Adrenal gland (tissue), 12 donors: ENCODE results near the gene BEND6. TPM values are rescaled to one million over a fixed set of nuclear protein-coding genes. Genes with fewer than 3 reads are reported as not detected.

Source experiments
- DNase-seq, 7 donors: peaks; one replicate each; pipeline ENCODE4 v3.0.0-alpha.2; 2019 to 2020
- H3K27ac ChIP-seq, 5 donors: fragments of 200-600 bp; sonication (generic) in 4 of 5; 1 replicate in 3 of 5; 2 replicates in 2 of 5; pipeline versions ENCODE4 v1.5.1 to v1.8.0; 2016 to 2020; ENCODE audit warnings: mild to moderate bottlenecking in 1 of 5
- H3K27me3 ChIP-seq: fragments of 200-600 bp; 2 replicates; pipeline ENCODE4 v1.8.0; 2021
- H3K36me3 ChIP-seq, 2 donors: fragments of 200-600 bp; replicated peaks in 1 of 2; 1 replicate in 1 of 2; 2 replicates in 1 of 2; pipeline versions ENCODE4 v1.5.1 to v1.8.0; 2018 to 2022
- H3K4me1 ChIP-seq, 2 donors: fragments of 200-600 bp; replicated peaks in 1 of 2; 1 replicate in 1 of 2; 2 replicates in 1 of 2; pipeline versions ENCODE4 v1.5.1 to v1.8.0; 2018 to 2021
- H3K4me3 ChIP-seq, 4 donors: fragments of 200-600 bp; sonication (generic) in 3 of 4; one replicate each; pipeline ENCODE4 v1.5.1; 2016 to 2018
- H3K9me3 ChIP-seq, 3 donors: fragments of 200-600 bp; sonication (generic) in 1 of 3; replicated peaks in 1 of 3; 1 replicate in 2 of 3; 2 replicates in 1 of 3; pipeline versions ENCODE4 v1.5.1 to v1.8.0; 2016 to 2021
- CTCF ChIP-seq, 6 experiments: fragments of 450-650 bp in 4 of 6; fragments of 200-600 bp in 2 of 6; sonication (generic) in 1 of 6; IDR thresholded peaks; 1 replicate in 5 of 6; 2 replicates in 1 of 6; pipeline versions ENCODE4 v1.5.1 to v1.8.0; 2016 to 2021; ENCODE audit warnings: antibody characterized with exemption in 6 of 6, mild to moderate bottlenecking in 2 of 6, moderate library complexity in 1 of 6
- POLR2A ChIP-seq, 2 donors: fragments of 450-650 bp; IDR thresholded peaks; one replicate each; pipeline ENCODE4 v1.6.1; 2017; ENCODE audit warnings: antibody characterized with exemption in 2 of 2, mild to moderate bottlenecking in 2 of 2, moderate library complexity in 1 of 2
- WGBS, 4 donors: extraction: QIAGEN DNeasy Blood & Tissue Kit in 2 of 4; methylation state at CpG; one replicate each; pipeline versions ENCODE4 v1.1.5 to v1.1.7; 2013 to 2017; 5-methylcytosine and 5-hydroxymethylcytosine counted together
- intact Hi-C, 2 donors: fragments of 100-400 bp; cut with DNase I; formaldehyde crosslinking; loops; one replicate each; pipeline versions ENCODE4 v1.14.1 to v1.15.0; 2022 to 2023
- polyA plus RNA-seq, 3 donors: library from polyadenylated mRNA; stranded (reverse); fragments of 200-250 nt in 2 of 3; fragments of 350-450 nt in 1 of 3; fragmentation: Illumina TruSeq in 1 of 3; extraction: RNeasy Lipid Tissue Mini Kit (QIAGEN cat#74804) in 1 of 3; gene quantifications; one replicate each; pipeline ENCODE4 v1.2.3, GENCODE V29; 2013 to 2014
- total RNA-seq, 9 donors: library from RNA; depleted of rRNA in 4 of 9; stranded (reverse); fragments of >200 nt in 4 of 9; fragments of 120-200 nt in 1 of 9; fragmentation: NEBNext Ultra II Directional in 1 of 9; extraction: Animal tissue kit (Norgen Biotek cat#: 25700) in 1 of 9; gene quantifications; one replicate each; pipeline versions ENCODE4 v1.1.0 to v1.2.4, GENCODE V29; 2013 to 2023
- donor health status: healthy with polysubstance abuse.
- donor health status: Bipolar disorder and iron deficiency.
- donor health status: DM: yes; HTN: yes; CAD: no.
- donor health status: DM: no; HTN: no; CAD: no.
- donor health status: DM: no; HTN: no; CAD: no.
- donor health status: DM: yes; HTN: yes; CAD: no.

Gene BEND6
- total and polyA plus RNA-seq, 12 donors = 0.67 to 6.0 (median 1.2) TPM; not detected in 1

- WGBS, 4 donors = 42 to 58% (median 51%) methylated on average over 1 of the region's 1 CpG
- H3K27ac ChIP-seq = no peak overlapping the region
- TF ChIP-seq POLR2A (IDR thresholded peaks at IDR 0.05) = no peak
- no peak for TF ChIP-seq CTCF (IDR thresholded peaks at IDR 0.05)
- H3K4me1 ChIP-seq = no peaks in the 10 kb centered on the region
- intact Hi-C loops = no loop called here
- no peaks in the 10 kb centered on the region for H3K9me3 ChIP-seq
- H3K36me3 ChIP-seq = no peaks in the 10 kb centered on the region
- DNase-seq = no peak
- no peaks in the 10 kb centered on the region for H3K27me3 ChIP-seq
- H3K4me3 ChIP-seq = no peak overlapping the region
Measured at GRCh38 chr6:56933650-56934049, 21.3 kb upstream of the BEND6 start.

DNA sequence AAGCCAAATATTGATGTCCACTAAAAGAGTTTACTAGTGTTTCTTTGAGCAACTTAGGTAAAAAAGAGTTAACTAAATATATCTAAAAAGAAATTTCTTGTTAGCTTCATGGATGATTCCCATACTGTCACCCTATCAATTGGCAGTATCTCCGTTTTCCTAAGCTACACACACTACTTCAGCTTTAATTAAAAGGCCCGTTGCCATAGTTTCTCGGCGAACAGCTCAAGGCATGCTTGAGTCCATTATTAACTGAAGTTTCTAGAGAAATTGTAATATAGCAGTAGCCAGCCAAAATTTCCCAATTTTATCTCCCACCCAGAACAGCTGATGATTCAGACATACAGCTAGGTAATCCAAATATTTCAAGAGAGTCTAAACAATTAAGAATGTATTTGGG lies 20.0 kb upstream of the BEND6 start:
- DNase-seq = no peak
- Histone ChIP-seq H3K36me3 (no peaks in the 10 kb centered on the region), H3K4me3 (no peak overlapping the region), H3K9me3 (no peaks in the 10 kb centered on the region), H3K4me1 (no peaks in the 10 kb centered on the region), H3K27ac (no peak overlapping the region), H3K27me3 (no peaks in the 10 kb centered on the region)
- WGBS, 4 donors = 87 to 92% (median 90%) methylated on average over 4 of the region's 4 CpGs
- no peak for TF ChIP-seq CTCF (IDR thresholded peaks at IDR 0.05)
- no peak for TF ChIP-seq POLR2A (IDR thresholded peaks at IDR 0.05)
- intact Hi-C loops = no loop called here

DNA sequence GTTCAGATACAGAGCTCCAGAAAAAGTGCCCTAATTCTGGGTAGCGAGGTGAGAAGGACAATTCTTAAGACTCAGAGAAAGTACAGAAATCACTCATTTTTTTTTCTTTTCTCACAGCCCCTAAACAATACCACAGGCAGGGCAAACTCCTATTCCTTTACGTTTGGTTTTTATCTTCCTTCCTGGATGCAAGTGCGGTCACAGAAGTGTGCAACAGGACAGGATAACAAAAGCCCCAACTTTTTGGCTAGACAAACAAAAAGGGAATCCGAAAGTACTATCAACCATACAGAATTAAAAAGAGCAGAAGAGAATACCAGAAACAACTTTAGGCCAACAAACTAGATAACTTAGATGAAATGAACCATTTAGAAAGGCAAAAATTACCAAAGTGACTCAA lies 18.4 kb upstream of the BEND6 start:
- Histone ChIP-seq H3K27ac (no peak overlapping the region), H3K4me1 (no peaks in the 10 kb centered on the region), H3K4me3 (no peak overlapping the region), H3K36me3 (no peaks in the 10 kb centered on the region), H3K27me3 (no peaks in the 10 kb centered on the region), H3K9me3 (peaks cover 0 to 7% (median 0%) of the 10 kb centered on the region in 3 donors)
- WGBS, 4 donors = 71 to 80% (median 77%) methylated on average over 4 of the region's 4 CpGs
- no peak for TF ChIP-seq CTCF (IDR thresholded peaks at IDR 0.05)
- TF ChIP-seq POLR2A (IDR thresholded peaks at IDR 0.05) = no peak
- intact Hi-C loops = no loop called here
- no peak for DNase-seq

- Histone ChIP-seq H3K4me1 (no peaks in the 10 kb centered on the region), H3K4me3 (no peak overlapping the region), H3K9me3 (peaks cover 0 to 7% (median 0%) of the 10 kb centered on the region in 3 donors), H3K36me3 (no peaks in the 10 kb centered on the region), H3K27ac (peak overlapping the region in 1 of 5 donors; percentile 62), H3K27me3 (no peaks in the 10 kb centered on the region)
- 30 to 53% (median 36%) methylated on average over 1 of the region's 1 CpG for WGBS, 4 donors
- DNase-seq = peak; percentile 73 to 94 (median 85)
- intact Hi-C loops = no loop called here
- no peak for TF ChIP-seq POLR2A (IDR thresholded peaks at IDR 0.05)
- TF ChIP-seq CTCF (IDR thresholded peaks at IDR 0.05) = no peak
Measured at GRCh38 chr6:56938649-56939191, 16.2 kb upstream of the BEND6 start.
